DOHH2 (cell line): ENCODE measurements around the gene IFNE.

Experiments
- CTCF ChIP-seq: fragments of 200-600 bp; sonication (generic); IDR thresholded peaks from one replicate; pipeline ENCODE4 v1.5.1; 2014; ENCODE audit warnings: antibody characterized with exemption, mild to moderate bottlenecking, low read depth, low read length; ENCODE audit not compliant: poor library complexity, severe bottlenecking
- EZH2phosphoT487 ChIP-seq: fragments of 200-600 bp; sonication (generic); IDR thresholded peaks from 2 replicates; pipeline ENCODE4 v1.6.1; 2017; ENCODE audit warnings: borderline replicate concordance, mild to moderate bottlenecking, antibody characterized with exemption, low read length, moderate library complexity, mixed read lengths

GRCh38 chr9:21506626-21507482, 24.7 kb upstream of the IFNE start:
- no peak for TF ChIP-seq EZH2phosphoT487
- no peak for TF ChIP-seq CTCF
